Ishikawa (cell line): ENCODE measurements around the gene EPHB1.

Experiments used
- TAF1 ChIP-seq: IDR thresholded peaks from 2 replicates; pipeline ENCODE4 v1.6.1; 2012; ENCODE audit warnings: low read depth, mild to moderate bottlenecking
- TF ChIP-seq, protein P1 (sequence below): IDR thresholded peaks from 2 replicates; pipeline ENCODE4 v1.6.1; 2012; ENCODE audit warnings: low read depth, mild to moderate bottlenecking

DNA sequence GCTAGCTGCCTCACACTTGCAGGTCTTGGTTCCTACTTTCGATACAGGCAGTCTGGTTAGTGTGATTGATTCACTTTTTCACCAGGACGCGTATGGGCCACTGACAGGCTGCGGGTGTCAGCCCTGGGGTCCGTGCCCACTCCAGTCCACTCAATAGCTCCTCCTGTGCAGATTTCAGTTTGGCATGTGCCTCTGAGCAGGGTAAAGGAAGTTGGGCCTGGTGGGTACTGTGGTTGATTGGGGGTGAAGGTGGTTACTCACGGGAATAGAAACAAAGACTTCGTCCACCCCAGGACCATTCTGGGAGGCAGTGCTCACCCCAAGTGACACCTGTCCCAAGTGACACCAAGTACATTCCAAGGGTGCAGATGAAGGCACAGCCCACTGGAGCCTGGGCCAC is 62.3 kb downstream of the EPHB1 start:
- TF ChIP-seq TAF1 = no peak
- TF ChIP-seq, protein P1, sequence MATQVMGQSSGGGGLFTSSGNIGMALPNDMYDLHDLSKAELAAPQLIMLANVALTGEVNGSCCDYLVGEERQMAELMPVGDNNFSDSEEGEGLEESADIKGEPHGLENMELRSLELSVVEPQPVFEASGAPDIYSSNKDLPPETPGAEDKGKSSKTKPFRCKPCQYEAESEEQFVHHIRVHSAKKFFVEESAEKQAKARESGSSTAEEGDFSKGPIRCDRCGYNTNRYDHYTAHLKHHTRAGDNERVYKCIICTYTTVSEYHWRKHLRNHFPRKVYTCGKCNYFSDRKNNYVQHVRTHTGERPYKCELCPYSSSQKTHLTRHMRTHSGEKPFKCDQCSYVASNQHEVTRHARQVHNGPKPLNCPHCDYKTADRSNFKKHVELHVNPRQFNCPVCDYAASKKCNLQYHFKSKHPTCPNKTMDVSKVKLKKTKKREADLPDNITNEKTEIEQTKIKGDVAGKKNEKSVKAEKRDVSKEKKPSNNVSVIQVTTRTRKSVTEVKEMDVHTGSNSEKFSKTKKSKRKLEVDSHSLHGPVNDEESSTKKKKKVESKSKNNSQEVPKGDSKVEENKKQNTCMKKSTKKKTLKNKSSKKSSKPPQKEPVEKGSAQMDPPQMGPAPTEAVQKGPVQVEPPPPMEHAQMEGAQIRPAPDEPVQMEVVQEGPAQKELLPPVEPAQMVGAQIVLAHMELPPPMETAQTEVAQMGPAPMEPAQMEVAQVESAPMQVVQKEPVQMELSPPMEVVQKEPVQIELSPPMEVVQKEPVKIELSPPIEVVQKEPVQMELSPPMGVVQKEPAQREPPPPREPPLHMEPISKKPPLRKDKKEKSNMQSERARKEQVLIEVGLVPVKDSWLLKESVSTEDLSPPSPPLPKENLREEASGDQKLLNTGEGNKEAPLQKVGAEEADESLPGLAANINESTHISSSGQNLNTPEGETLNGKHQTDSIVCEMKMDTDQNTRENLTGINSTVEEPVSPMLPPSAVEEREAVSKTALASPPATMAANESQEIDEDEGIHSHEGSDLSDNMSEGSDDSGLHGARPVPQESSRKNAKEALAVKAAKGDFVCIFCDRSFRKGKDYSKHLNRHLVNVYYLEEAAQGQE = no peak
